ENCODE results near the gene NLRX1.

GRCh38 chr11:119179983-119180382, 11.5 kb downstream of the NLRX1 start:
- TF ChIP-seq CTCF (IDR thresholded peaks at IDR 0.05; ENCODE audit: extremely low read depth in 1 of 2, insufficient read depth in 1 of 2, low read depth in 1 of 2, low read length in 2 of 2) = no peak
- no peak for TF ChIP-seq POLR2AphosphoS5 (IDR thresholded peaks at IDR 0.05; ENCODE audit: insufficient read depth, low read depth, low read length)
